Epithelial cell of proximal tubule (primary cell): Measurements from ENCODE around the gene KCNRG. TPM values are rescaled to one million over a fixed set of nuclear protein-coding genes. Genes with fewer than 3 reads are reported as not detected.
"Not testable (repeated sequence)": the region's sequence is repeated elsewhere in the genome, so short reads cannot be mapped to it uniquely, and the experiment has no call there.

Experiments used
- DNase-seq: peaks from one replicate; pipeline ENCODE4 v3.0.0-alpha.2; 2011; ENCODE audit warnings: low read depth
- H3K4me3 ChIP-seq: 2 replicates; pipeline ENCODE4 v1.5.1; 2011; ENCODE audit warnings: low read depth, mild to moderate bottlenecking, low read length
- CTCF ChIP-seq: conservative IDR thresholded peaks from 2 replicates; pipeline ENCODE4 v1.5.1; 2012; ENCODE audit warnings: low read depth, mild to moderate bottlenecking, low read length
- total RNA-seq: library from RNA; depleted of rRNA; stranded (reverse); fragments of >200 nt; gene quantifications from 2 replicates; pipeline ENCODE4 v1.2.3, GENCODE V29; 2015

KCNRG gene
- total RNA-seq, 1 donor from 2014 or later: 2.5 TPM

- no peak for TF ChIP-seq CTCF
- H3K4me3 ChIP-seq: no peak overlapping the region
- DNase-seq: no peak
These were observed 35.0 kb upstream of the KCNRG start for GRCh38 chr13:49980266-49980665.

DNA sequence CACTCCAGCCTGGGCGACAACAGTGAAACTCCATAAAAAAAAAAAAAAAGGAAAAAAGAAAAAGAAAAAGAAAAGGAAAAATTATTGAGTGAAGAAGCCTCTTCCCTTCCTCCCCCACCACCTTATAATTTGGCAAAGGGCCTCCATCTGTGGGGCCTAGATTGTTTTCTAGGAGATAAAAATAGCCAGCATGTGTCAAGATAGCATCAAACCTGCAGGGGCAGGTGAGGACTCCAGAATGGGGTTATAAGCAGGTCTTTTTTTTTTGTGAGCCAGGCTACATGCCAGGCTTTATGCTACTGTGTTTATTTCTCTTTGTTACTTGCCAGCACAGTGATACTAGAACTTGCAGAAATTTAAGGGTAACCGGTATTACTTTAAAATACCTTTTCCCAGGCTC, 30.1 kb upstream of the KCNRG start:
- DNase-seq: no peak
- no peak for TF ChIP-seq CTCF
- H3K4me3 ChIP-seq: no peak overlapping the region

GRCh38 chr13:49986471-49986870, 28.8 kb upstream of the KCNRG start:
- no peak for TF ChIP-seq CTCF
- DNase-seq: no peak
- H3K4me3 ChIP-seq: no peak overlapping the region

- not testable (repeated sequence) for H3K4me3 ChIP-seq, DNase-seq
These were observed 24.6 kb upstream of the KCNRG start for GRCh38 chr13:49990612-49991011.

GRCh38 chr13:49993111-49993510, 22.1 kb upstream of the KCNRG start:
- DNase-seq: no peak
- H3K4me3 ChIP-seq: no peak overlapping the region
- no peak for TF ChIP-seq CTCF

DNA sequence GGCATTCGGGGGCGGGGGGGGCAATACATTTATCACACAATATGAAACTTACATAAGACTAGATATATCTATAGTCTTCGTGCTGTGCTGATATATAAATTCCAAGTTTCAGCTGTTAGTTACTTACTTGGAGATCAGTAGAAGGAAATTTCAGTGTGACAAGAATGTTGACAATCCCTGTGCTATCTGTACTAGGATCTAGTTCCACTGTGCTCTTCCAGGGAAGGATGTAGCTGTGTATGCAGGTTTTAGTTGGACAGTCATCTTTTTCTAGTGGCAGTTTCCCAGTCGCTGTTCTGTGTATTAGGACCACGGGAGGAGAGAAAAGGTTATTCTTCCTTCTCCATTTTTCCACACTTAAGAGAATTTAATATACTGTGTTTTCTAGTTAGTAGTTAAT, 21.6 kb upstream of the KCNRG start:
- TF ChIP-seq CTCF: no peak
- DNase-seq: no peak
- no peak overlapping the region for H3K4me3 ChIP-seq

- H3K4me3 ChIP-seq: peak overlapping the region; percentile 82
- DNase-seq: no peak
- TF ChIP-seq CTCF: no peak
These were observed 19.6 kb upstream of the KCNRG start for GRCh38 chr13:49995625-49996101.
